Esophagus muscularis mucosa (tissue), 4 donors: ENCODE data around the gene NCAN.

Experiments used
- CTCF ChIP-seq, 3 experiments: fragments of 200-600 bp in 2 of 3; fragments of 450-650 bp in 1 of 3; sonication (generic) in 2 of 3; IDR thresholded peaks; one replicate each; pipeline ENCODE4 v1.5.1; 2017 to 2019; ENCODE audit warnings: antibody characterized with exemption in 3 of 3, mild to moderate bottlenecking in 2 of 3, moderate library complexity in 1 of 3
- EP300 ChIP-seq: sonication (generic); formaldehyde crosslinking; IDR thresholded peaks from one replicate; pipeline ENCODE4 v1.6.1; 2017; ENCODE audit warnings: antibody characterized with exemption
- POLR2A ChIP-seq: fragments of 450-650 bp; IDR thresholded peaks from one replicate; pipeline ENCODE4 v1.6.1; 2017; ENCODE audit warnings: antibody characterized with exemption, moderate library complexity, mild to moderate bottlenecking, low read depth
- POLR2AphosphoS5 ChIP-seq, 2 donors: sonication (generic); formaldehyde crosslinking; IDR thresholded peaks; one replicate each; pipeline ENCODE4 v1.6.1; 2017; ENCODE audit warnings: antibody characterized with exemption in 2 of 2

GRCh38 chr19:19271828-19272599 is 60.3 kb downstream of the NCAN start:
- TF ChIP-seq CTCF (IDR thresholded peaks at IDR 0.05) (no peak), POLR2A (no peak), POLR2AphosphoS5 (IDR thresholded peaks at IDR 0.05) (no peak), EP300 (no peak)
